GM21390 (cell line): ENCODE data around the gene C18orf32.
"Not testable (repeated sequence)": the region's sequence is repeated elsewhere in the genome, so short reads cannot be mapped to it uniquely, and the experiment has no call there.

Experiments
- ATAC-seq: cut with Tn5 transposase; IDR thresholded peaks from one replicate; pipeline ENCODE4 v1.9.1; 2021; ENCODE audit not compliant: unreplicated experiment

The C18orf32 gene

GRCh38 chr18:49486953-49487710 lies at the start of gene C18orf32:
Gene C18orf32, minus strand, starts transcription at chr18:49487234. Its CDS starts 3,486 bp downstream, at chr18:49483748.
- ATAC-seq: peak; percentile 95

DNA sequence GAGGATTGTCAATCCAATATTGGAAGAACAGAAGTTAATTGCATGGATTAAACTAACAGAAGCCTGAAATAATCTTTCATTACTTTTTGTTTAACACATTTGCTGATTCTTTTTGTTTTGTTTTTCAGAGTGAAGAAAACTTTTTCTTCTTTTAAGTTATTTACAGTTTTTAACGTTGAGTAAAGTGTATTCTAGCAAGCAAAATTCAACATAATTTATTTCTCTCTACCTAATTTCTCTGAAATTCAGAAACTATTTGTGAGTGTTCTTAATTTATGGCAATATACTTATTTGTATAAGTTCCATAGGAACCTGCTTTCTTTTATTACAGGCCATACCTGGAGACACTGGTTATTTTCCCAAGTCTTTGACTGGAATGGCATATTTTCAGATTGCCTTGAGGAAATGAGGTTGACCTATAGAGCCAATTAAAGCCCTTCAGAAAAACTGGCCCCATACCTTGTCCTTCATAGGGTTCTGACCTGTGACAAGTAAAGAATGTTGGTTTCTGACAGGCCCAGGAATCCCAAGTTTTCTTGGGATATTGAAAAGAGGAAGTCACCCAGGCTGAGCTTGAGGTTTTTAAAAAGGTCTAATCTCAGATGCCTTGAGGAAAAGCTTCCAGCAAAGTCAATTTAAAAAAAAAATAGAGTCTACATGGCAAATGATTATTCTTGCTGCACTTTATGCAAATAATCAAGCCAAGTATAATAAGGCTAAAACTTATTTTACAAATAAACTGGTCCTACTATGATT lies 48.0 kb upstream of the C18orf32 start:
- ATAC-seq: no peak

GRCh38 chr18:49531678-49532153 lies 44.7 kb upstream of the C18orf32 start:
- no peak for ATAC-seq

DNA sequence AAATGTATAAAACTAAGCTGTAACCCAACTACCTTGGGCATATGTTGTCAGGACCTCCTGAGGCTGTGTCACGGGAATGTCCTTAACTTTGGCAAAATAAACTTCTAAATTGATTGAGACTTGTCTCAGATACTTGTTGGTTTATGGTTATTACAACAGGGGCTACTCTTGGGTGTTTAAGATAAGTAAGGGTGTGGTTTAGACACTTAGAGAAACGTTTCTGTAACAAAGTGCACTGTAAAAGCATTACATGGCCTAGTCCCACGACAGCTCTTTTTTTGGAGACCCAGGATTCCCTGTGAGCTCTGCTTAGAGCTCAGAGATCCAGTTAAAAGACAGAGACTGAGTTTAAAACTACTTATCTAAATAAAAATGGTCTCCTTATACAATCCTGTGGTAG lies 42.6 kb upstream of the C18orf32 start:
- ATAC-seq: no peak

GRCh38 chr18:49527631-49528327 lies 40.7 kb upstream of the C18orf32 start:
- ATAC-seq: no peak

GRCh38 chr18:49525981-49526380 lies 38.9 kb upstream of the C18orf32 start:
- ATAC-seq: no peak

GRCh38 chr18:49524951-49525350 lies 37.9 kb upstream of the C18orf32 start:
- no peak for ATAC-seq

DNA sequence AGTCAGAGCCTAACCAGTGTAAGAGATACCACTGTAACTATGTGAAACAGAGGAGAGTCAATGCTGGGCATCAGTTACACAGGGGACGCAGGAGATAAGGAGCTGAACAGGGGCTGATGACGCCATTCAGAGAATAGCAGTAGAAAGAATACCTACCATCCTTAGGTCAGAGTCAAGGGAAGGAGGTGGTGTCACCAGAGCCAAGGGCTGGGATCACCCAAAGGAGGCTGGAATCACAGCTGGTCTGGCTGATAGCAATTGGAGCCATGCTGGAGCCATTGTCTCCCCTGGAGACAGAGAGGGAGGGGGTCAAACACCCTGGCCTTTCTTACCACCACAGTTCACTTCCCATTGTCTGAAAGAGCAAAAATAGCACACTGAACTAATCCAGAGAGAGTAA lies 37.3 kb upstream of the C18orf32 start:
- no peak for ATAC-seq

DNA sequence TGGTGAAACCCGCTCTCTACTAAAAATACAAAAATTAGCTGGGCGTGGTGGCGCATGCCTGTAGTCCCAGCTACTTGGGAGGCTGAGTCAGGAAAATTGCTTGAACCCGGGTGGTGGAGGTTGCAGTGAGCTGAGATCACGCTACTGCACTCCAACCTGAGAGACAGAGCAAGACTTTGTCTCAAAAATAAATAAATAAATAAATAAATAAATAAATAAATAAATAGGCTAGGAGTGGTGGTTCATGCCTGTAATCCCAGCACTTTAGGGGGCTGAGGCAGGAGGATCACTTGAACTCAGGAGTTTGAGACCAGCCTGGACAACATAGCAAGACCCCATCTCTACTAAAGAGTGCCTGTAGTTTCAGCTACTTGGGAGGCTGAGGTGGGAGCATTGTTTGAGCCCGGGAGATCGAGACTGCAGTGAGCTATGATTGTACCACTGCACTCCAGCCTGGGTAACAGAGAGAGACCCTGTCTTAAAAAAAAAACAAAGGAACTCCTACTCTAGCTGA lies 36.6 kb upstream of the C18orf32 start:
- ATAC-seq: not testable (repeated sequence)

DNA sequence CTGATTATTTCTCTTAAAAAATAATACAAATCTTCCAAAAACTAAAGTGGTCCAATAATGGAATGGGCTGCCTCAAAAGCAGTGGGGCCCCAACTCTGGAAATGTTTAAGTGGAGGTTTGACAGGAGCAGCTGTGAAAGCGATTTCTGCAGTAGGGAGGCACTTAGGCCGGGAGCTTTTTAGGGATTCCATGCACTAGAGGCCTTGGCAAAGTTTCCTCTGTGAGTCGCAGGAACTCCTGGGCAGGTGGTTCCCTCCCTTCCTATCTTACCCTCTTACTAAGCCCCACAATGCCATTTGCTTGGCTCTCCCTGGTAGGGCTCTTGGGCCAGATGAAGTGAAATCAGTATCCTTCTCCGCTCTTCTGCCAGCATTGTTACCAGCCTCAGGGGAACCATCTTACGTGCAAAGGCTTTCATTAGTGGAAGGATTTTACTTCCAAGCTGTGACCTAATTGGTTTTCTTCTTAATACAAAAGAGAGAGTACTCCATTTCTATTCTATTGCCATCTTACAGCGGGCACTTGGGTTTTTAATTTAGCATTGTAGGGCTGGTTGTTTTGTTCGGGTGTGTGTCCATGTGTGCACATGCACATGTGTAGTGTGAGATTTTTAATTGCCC lies 34.3 kb upstream of the C18orf32 start:
- ATAC-seq: no peak

GRCh38 chr18:49520661-49521145 lies 33.7 kb upstream of the C18orf32 start:
- ATAC-seq: no peak

- ATAC-seq: no peak
These were observed 32.3 kb upstream of the C18orf32 start for GRCh38 chr18:49519101-49519971.

DNA sequence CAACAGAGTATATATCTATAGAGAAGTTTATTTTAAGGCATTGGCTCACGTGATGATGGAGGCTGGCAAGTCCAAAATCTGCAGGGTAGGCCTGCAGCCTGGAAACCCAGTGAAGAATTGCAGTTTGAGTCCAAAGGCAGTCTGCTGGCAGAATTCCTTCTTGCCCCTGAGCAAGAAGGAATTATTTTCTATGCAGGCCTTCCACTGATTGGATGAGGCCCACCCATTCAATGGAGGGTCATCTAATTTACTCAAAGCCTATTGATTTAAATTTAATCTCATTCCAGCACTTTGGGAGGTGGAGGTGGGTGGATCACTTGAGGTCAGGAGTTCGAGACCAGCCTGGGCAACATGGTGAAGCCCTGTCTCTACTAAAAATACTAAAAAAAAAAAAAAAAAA lies 30.4 kb upstream of the C18orf32 start:
- no peak for ATAC-seq

DNA sequence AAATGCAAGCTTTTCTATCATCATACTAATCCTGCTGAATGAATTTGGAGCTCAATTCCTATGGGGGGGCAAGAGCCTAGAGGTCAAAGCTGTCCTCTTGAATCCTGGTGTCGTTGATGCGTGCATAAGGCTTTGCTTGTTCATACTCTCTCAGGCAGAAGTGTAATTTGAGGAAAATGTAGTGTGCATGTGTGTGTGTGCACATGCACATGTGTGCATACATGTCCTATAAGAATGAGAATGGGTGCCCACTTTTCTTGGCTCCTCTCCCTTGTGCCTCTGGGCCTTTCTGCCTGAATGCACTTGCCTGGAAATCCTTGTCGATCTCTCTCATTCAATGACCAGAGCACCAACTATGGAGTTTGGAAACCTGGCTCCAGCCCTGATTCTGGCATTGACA lies 28.5 kb upstream of the C18orf32 start:
- no peak for ATAC-seq

- ATAC-seq: not testable (repeated sequence)
These were observed 28.0 kb upstream of the C18orf32 start for GRCh38 chr18:49515003-49515402.

GRCh38 chr18:49514577-49514976 lies 27.5 kb upstream of the C18orf32 start:
- ATAC-seq: no peak

- ATAC-seq: not testable (repeated sequence)
These were observed 25.8 kb upstream of the C18orf32 start for GRCh38 chr18:49512876-49513275.

DNA sequence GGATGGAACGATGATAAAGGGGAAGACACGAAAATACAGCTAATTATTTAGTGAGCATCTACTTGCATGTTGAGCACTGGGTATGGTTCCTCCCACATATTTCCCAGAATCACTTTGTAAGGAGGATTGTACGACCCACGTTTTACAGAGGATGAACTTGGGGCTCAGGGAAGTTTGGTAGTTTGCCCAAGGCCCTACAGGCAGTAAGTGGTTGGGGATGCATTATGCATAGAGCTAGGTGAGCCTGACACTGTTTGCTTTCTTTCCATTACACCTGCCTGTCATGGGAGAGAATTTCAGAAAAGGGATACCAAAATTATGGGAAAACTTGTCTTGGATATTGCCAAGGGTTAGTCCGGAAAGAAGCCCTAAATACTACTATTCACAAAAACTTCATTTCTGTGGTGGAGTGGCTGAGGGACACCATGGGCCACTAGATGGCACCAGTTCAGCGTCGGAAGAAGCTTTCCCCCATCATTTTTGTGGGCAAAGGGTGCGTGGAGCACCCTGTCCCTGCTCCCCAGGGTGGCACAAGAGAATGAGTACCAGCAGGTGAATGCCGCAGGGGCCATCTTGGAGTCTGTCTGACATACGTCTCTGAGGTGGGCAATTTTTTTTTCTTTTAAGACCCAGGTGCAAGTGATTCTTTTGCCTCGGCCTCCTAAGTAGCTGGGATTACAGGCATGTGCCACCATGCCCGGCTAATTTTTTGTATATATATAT lies 23.5 kb upstream of the C18orf32 start:
- no peak for ATAC-seq

DNA sequence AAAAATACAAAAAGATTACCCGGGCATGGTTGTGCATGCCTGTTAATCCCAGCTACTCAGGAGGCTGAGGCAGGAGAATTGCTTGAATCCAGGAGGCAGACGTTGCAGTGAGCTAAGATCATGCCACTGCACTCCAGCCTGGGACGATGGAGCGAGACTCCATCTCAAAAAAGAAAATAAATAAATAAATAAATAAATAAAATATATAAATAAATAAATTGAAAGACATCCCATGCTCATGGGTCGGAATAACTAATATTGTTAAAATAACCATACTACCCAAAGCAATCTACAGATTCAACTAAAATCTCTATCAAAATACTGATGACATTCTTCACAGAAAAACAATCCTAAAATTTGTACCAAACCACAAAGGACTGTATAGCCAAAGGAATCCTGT lies 19.4 kb upstream of the C18orf32 start:
- ATAC-seq: not testable (repeated sequence)
